ENCODE measurements around the gene PPP1R3C.

GRCh38 chr10:91634898-91635297 is 2.0 kb upstream of the PPP1R3C start:
- TF ChIP-seq CTCF (conservative IDR thresholded peaks at IDR 0.05; ENCODE audit: low read length): no peak
- no peak for TF ChIP-seq EZH2phosphoT487 (IDR thresholded peaks at IDR 0.05; ENCODE audit: borderline replicate concordance)
